Measurements from ENCODE around the gene ARL2.

DNA sequence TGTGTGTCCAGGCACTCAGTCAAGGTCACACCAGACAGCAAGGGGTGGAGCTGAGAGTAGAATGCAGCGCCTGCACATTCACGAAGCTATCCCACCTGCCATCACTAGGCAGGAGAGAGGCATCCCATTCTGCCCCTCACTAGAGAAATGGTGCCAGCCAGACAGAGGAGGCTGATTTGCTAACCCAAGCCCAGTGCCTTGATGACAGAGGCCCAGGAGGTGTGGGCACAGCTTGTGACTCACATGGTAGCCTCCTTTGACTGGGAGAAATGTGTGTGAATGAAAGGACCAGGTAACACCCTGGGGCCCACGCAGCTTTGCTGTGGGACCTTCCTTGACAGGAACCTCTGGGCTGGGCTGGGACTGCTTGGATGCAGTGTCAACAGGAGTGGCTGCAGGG is 49.6 kb downstream of the ARL2 start:
- TF ChIP-seq, protein P1, sequence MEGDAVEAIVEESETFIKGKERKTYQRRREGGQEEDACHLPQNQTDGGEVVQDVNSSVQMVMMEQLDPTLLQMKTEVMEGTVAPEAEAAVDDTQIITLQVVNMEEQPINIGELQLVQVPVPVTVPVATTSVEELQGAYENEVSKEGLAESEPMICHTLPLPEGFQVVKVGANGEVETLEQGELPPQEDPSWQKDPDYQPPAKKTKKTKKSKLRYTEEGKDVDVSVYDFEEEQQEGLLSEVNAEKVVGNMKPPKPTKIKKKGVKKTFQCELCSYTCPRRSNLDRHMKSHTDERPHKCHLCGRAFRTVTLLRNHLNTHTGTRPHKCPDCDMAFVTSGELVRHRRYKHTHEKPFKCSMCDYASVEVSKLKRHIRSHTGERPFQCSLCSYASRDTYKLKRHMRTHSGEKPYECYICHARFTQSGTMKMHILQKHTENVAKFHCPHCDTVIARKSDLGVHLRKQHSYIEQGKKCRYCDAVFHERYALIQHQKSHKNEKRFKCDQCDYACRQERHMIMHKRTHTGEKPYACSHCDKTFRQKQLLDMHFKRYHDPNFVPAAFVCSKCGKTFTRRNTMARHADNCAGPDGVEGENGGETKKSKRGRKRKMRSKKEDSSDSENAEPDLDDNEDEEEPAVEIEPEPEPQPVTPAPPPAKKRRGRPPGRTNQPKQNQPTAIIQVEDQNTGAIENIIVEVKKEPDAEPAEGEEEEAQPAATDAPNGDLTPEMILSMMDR (IDR thresholded peaks at IDR 0.05) = no peak
- TF ChIP-seq, protein P2, sequence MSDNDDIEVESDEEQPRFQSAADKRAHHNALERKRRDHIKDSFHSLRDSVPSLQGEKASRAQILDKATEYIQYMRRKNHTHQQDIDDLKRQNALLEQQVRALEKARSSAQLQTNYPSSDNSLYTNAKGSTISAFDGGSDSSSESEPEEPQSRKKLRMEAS (CRISPR knock-in tag; IDR thresholded peaks at IDR 0.05) = no peak
- TF ChIP-seq, protein P3, sequence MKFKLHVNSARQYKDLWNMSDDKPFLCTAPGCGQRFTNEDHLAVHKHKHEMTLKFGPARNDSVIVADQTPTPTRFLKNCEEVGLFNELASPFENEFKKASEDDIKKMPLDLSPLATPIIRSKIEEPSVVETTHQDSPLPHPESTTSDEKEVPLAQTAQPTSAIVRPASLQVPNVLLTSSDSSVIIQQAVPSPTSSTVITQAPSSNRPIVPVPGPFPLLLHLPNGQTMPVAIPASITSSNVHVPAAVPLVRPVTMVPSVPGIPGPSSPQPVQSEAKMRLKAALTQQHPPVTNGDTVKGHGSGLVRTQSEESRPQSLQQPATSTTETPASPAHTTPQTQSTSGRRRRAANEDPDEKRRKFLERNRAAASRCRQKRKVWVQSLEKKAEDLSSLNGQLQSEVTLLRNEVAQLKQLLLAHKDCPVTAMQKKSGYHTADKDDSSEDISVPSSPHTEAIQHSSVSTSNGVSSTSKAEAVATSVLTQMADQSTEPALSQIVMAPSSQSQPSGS (CRISPR knock-in tag; IDR thresholded peaks at IDR 0.05; ENCODE audit: borderline replicate concordance, low read depth) = no peak
- TF ChIP-seq JUN (CRISPR knock-in tag; IDR thresholded peaks at IDR 0.05) (no peak), TEAD1 (CRISPR knock-in tag; IDR thresholded peaks at IDR 0.05) (no peak), NR3C1 (CRISPR knock-in tag; conservative IDR thresholded peaks at IDR 0.05; ENCODE audit: low read depth) (no peak), SP1 (CRISPR knock-in tag; conservative IDR thresholded peaks at IDR 0.05) (no peak)

Data from WTC11 (cell line).